ENCODE data around the gene DUSP22. TPM values are rescaled to one million over a fixed set of nuclear protein-coding genes. Genes with fewer than 3 reads are reported as not detected.
"Not testable (repeated sequence)": the region's sequence is repeated elsewhere in the genome, so short reads cannot be mapped to it uniquely, and the experiment has no call there.

DUSP22 gene
- total and polyA plus RNA-seq, 4 donors = 9.5 to 31.0 (median 20.1) TPM

- Histone ChIP-seq H3K9ac (ENCODE audit: low read depth in 1 of 2, low read length in 2 of 2) (no peak overlapping the region), H3K4me1 (ENCODE audit: control insufficient read depth in 4 of 4, insufficient read depth in 4 of 4, low read length in 3 of 4) (no peaks in the 10 kb centered on the region), H3K9me3 (ENCODE audit: control insufficient read depth in 4 of 4, low read length in 3 of 4) (no peaks in the 10 kb centered on the region), H3K4me3 (ENCODE audit: low read depth in 1 of 3, low read length in 3 of 3) (no peak overlapping the region), H3K27ac (ENCODE audit: low read depth in 1 of 2, low read length in 2 of 2) (no peak overlapping the region), H3K36me3 (ENCODE audit: control insufficient read depth in 4 of 4, insufficient read depth in 3 of 4, low read depth in 1 of 4, low read length in 3 of 4) (no peaks in the 10 kb centered on the region), H3K27me3 (ENCODE audit: control insufficient read depth in 4 of 4, insufficient read depth in 4 of 4, low read length in 3 of 4) (no peaks in the 10 kb centered on the region)
- WGBS = 87% methylated on average over 6 of the region's 6 CpGs
- TF ChIP-seq ZBTB33 (IDR thresholded peaks at IDR 0.05) (no peak), RXRA (IDR thresholded peaks at IDR 0.05) (no peak), REST (IDR thresholded peaks at IDR 0.05) (no peak), FOXA1 (IDR thresholded peaks at IDR 0.05) (no peak), YY1 (IDR thresholded peaks at IDR 0.05) (no peak), RAD21 (IDR thresholded peaks at IDR 0.05) (no peak)
- DNase-seq (ENCODE audit: low spot score) = no peak
Observed at GRCh38 chr6:285030-285771, 7.1 kb upstream of the DUSP22 start.

- not testable (repeated sequence) for H3K36me3 ChIP-seq (ENCODE audit: control insufficient read depth in 4 of 4, insufficient read depth in 3 of 4, low read depth in 1 of 4, low read length in 3 of 4); H3K9ac ChIP-seq (ENCODE audit: low read depth in 1 of 2, low read length in 2 of 2); H3K4me1 ChIP-seq (ENCODE audit: control insufficient read depth in 4 of 4, insufficient read depth in 4 of 4, low read length in 3 of 4); H3K27ac ChIP-seq (ENCODE audit: low read depth in 1 of 2, low read length in 2 of 2); H3K9me3 ChIP-seq (ENCODE audit: control insufficient read depth in 4 of 4, low read length in 3 of 4); H3K4me3 ChIP-seq (ENCODE audit: low read depth in 1 of 3, low read length in 3 of 3); DNase-seq (ENCODE audit: low spot score); H3K27me3 ChIP-seq (ENCODE audit: control insufficient read depth in 4 of 4, insufficient read depth in 4 of 4, low read length in 3 of 4)
- 68% methylated on average over 5 of the region's 5 CpGs for WGBS
Observed at GRCh38 chr6:285902-286301, 6.4 kb upstream of the DUSP22 start.

GRCh38 chr6:286681-287488 lies 5.4 kb upstream of the DUSP22 start:
- H3K9me3 ChIP-seq (ENCODE audit: control insufficient read depth in 4 of 4, low read length in 3 of 4) = no peaks in the 10 kb centered on the region
- H3K27me3 ChIP-seq (ENCODE audit: control insufficient read depth in 4 of 4, insufficient read depth in 4 of 4, low read length in 3 of 4) = no peaks in the 10 kb centered on the region
- no peak overlapping the region for H3K4me3 ChIP-seq (ENCODE audit: low read depth in 1 of 3, low read length in 3 of 3)
- no peaks in the 10 kb centered on the region for H3K36me3 ChIP-seq (ENCODE audit: control insufficient read depth in 4 of 4, insufficient read depth in 3 of 4, low read depth in 1 of 4, low read length in 3 of 4)
- H3K4me1 ChIP-seq (ENCODE audit: control insufficient read depth in 4 of 4, insufficient read depth in 4 of 4, low read length in 3 of 4) = peaks cover 2 to 5% (median 5%) of the 10 kb centered on the region in 4 donors
- no peak overlapping the region for H3K27ac ChIP-seq (ENCODE audit: low read depth in 1 of 2, low read length in 2 of 2)
- no peak overlapping the region for H3K9ac ChIP-seq (ENCODE audit: low read depth in 1 of 2, low read length in 2 of 2)
- 68% methylated on average over 10 of the region's 10 CpGs for WGBS
- no peak for DNase-seq (ENCODE audit: low spot score)
- TF ChIP-seq REST (IDR thresholded peaks at IDR 0.05) = no peak
- TF ChIP-seq FOXA1 (IDR thresholded peaks at IDR 0.05) = no peak
- TF ChIP-seq CTCF (IDR thresholded peaks at IDR 0.05; ENCODE audit: low read depth, low read length, missing input control) = no peak
- no peak for TF ChIP-seq YY1 (IDR thresholded peaks at IDR 0.05)
- no peak for TF ChIP-seq MAX (IDR thresholded peaks at IDR 0.05)
- no peak for TF ChIP-seq HNF4A (conservative IDR thresholded peaks at IDR 0.05)
- TF ChIP-seq GABPA (IDR thresholded peaks at IDR 0.05 in 1 of 2, conservative IDR thresholded peaks at IDR 0.05 in 1 of 2) = no peak
- no peak for TF ChIP-seq RAD21 (IDR thresholded peaks at IDR 0.05)
- no peak for TF ChIP-seq RXRA (IDR thresholded peaks at IDR 0.05)
- no peak for TF ChIP-seq NR2F2 (IDR thresholded peaks at IDR 0.05)
- TF ChIP-seq SP1 (IDR thresholded peaks at IDR 0.05) = no peak
